Measurements from ENCODE around the gene SMIM41.

The SMIM41 gene

DNA sequence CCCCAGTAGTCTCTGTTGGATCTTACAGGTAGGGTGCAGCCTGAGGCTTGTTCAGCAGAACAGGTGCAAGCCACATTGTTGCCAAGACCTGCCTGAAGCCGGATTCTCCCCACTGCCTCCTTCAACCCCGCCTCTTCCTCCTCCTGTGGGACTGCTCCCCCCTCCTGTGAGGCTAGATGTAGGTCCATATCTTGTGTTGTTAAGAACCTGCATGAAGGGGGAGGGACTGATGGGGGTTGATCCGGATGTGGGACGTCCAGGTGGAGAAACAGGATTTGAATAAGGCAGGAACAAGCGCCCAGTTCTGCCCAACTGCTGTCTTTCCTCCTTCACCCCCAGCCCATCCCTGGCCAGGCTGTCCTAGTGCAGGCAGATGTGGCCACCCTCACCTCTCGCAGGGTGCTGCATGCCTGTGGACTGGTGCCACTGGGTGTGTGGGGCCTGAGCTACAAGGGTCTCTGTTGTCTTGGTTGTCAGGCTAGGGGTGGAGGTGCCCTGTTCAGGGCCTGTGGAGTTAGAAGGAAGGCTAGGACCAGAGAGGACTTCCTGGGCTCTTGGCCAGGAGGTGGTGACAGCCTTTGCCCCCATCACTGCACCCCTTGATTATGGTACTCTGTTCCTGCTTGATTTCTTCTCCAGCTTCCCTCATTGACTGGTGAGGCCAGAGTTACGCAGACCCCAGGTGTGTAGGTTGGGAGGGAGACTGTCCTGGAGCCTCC is 26.9 kb upstream of the SMIM41 start:
- no peak overlapping the region for H3K23ac ChIP-seq (ENCODE audit: low read length)
- no peak overlapping the region for H3K4me2 ChIP-seq (ENCODE audit: low read length)
- no peak overlapping the region for H3K4me3 ChIP-seq (ENCODE audit: low read depth, low read length)
- WGBS (ENCODE audit: extremely low coverage, insufficient coverage, insufficient read length), result no CpG with 5 or more reads among the region's 7 CpGs
- no peak overlapping the region for H4K8ac ChIP-seq (ENCODE audit: low read depth, low read length)
- H2AK5ac ChIP-seq (ENCODE audit: low read length), result no peak overlapping the region
- no peak overlapping the region for H2BK5ac ChIP-seq (ENCODE audit: low read depth, low read length, poor library complexity)
- H4K12ac ChIP-seq (ENCODE audit: low read depth, low read length), result no peak overlapping the region
- H3K79me2 ChIP-seq (ENCODE audit: control insufficient read depth, insufficient read depth, low read length, poor library complexity), result peaks cover 4% of the 10 kb centered on the region
- no peak overlapping the region for H2AFZ ChIP-seq (ENCODE audit: insufficient read depth, low read length, poor library complexity)
- peak in 1 of 2 donors; percentile 22 for DNase-seq
- no peak overlapping the region for H3K14ac ChIP-seq (ENCODE audit: low read length)
- no peak overlapping the region for H3K4ac ChIP-seq (ENCODE audit: low read depth, low read length)
- H3K9ac ChIP-seq (ENCODE audit: low read length), result no peak overlapping the region
- H2BK120ac ChIP-seq (ENCODE audit: insufficient read depth, low read length, poor library complexity), result no peak overlapping the region
- H3K18ac ChIP-seq (ENCODE audit: low read length), result no peak overlapping the region
- peaks cover under 1% of the 10 kb centered on the region for H3K9me3 ChIP-seq (ENCODE audit: insufficient read depth, low read depth, low read length)
- peaks cover 7 to 15% of the 10 kb centered on the region in 2 experiments for H3K4me1 ChIP-seq (ENCODE audit: control insufficient read depth in 1 of 2, insufficient read depth in 2 of 2, low read length in 2 of 2)
- H4K91ac ChIP-seq (ENCODE audit: low read depth, low read length), result no peak overlapping the region
- no peaks in the 10 kb centered on the region for H3K27me3 ChIP-seq (ENCODE audit: insufficient read depth, low read length)
- H3K79me1 ChIP-seq (ENCODE audit: low read length), result peaks cover 6% of the 10 kb centered on the region
- no peak overlapping the region for H2BK12ac ChIP-seq (ENCODE audit: low read length)
- peaks cover 22 to 33% of the 10 kb centered on the region in 2 experiments for H3K36me3 ChIP-seq (ENCODE audit: control insufficient read depth in 1 of 2, insufficient read depth in 2 of 2, low read length in 2 of 2)
- no peak overlapping the region for H3K27ac ChIP-seq (ENCODE audit: low read depth, low read length)

DNA sequence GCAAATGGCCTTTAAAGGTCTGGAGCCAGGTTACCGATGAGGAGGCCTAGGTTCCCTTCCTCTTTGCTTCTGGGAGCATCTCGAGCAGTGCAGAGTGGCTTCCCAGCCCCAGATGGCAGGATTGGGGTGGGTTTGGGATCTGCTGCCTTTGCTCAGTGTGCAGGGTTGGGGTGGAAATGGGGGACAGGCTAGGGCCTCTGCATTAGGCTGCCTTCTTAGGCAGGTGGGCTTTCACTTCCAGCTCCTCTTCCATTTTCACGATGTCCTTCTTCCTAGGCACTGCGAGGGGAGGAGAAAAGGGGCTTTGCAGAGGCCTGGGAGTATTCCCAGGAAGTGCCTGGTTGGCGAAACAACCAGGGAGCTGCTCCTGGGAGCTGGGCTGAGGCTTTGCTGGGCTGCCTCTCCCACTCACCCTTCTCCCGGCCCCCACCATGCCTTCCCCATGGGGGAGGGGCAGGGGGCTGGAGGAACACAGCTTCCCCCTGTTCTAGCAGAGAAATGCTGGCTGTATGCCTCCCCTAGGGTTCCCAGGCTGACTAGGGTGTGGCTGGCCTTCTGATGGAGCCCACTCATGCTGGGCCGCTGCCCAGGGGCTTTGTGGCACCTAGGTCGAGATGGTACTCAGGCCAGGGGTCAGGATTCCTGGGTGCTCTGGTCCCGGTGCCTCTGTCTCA is 25.8 kb upstream of the SMIM41 start:
- Histone ChIP-seq H2BK12ac (ENCODE audit: low read length) (no peak overlapping the region), H3K18ac (ENCODE audit: low read length) (no peak overlapping the region)

DNA sequence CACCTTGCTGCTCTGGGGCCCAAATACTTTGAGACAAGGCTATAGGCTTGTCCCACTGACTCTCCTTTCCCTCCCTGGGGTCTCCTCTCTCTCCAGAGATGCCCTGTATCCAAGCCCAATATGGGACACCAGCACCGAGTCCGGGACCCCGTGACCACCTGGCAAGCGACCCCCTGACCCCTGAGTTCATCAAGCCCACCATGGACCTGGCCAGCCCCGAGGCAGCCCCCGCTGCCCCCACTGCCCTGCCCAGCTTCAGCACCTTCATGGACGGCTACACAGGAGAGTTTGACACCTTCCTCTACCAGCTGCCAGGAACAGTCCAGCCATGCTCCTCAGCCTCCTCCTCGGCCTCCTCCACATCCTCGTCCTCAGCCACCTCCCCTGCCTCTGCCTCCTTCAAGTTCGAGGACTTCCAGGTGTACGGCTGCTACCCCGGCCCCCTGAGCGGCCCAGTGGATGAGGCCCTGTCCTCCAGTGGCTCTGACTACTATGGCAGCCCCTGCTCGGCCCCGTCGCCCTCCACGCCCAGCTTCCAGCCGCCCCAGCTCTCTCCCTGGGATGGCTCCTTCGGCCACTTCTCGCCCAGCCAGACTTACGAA is 25.2 kb upstream of the SMIM41 start:
- no CpG with 5 or more reads among the region's 21 CpGs for WGBS (ENCODE audit: extremely low coverage, insufficient coverage, insufficient read length)

More for the DNA sequence above, 25.8 kb upstream of the SMIM41 start:
- no CpG with 5 or more reads among the region's 9 CpGs for WGBS (ENCODE audit: extremely low coverage, insufficient coverage, insufficient read length)
- H2AK5ac ChIP-seq (ENCODE audit: low read length), result no peak overlapping the region
- H3K4me1 ChIP-seq (ENCODE audit: control insufficient read depth in 1 of 2, insufficient read depth in 2 of 2, low read length in 2 of 2), result peaks cover 7 to 15% of the 10 kb centered on the region in 2 experiments
- no peak overlapping the region for H4K12ac ChIP-seq (ENCODE audit: low read depth, low read length)
- H3K36me3 ChIP-seq (ENCODE audit: control insufficient read depth in 1 of 2, insufficient read depth in 2 of 2, low read length in 2 of 2), result peaks cover 23 to 33% of the 10 kb centered on the region in 2 experiments
- H3K4ac ChIP-seq (ENCODE audit: low read depth, low read length), result no peak overlapping the region
- no peak overlapping the region for H3K4me3 ChIP-seq (ENCODE audit: low read depth, low read length)
- no peak overlapping the region for H3K23ac ChIP-seq (ENCODE audit: low read length)
- no peak overlapping the region for H2BK120ac ChIP-seq (ENCODE audit: insufficient read depth, low read length, poor library complexity)
- DNase-seq, result no peak
- H3K79me2 ChIP-seq (ENCODE audit: control insufficient read depth, insufficient read depth, low read length, poor library complexity), result peaks cover 4% of the 10 kb centered on the region
- no peak overlapping the region for H3K4me2 ChIP-seq (ENCODE audit: low read length)
- no peak overlapping the region for H2BK5ac ChIP-seq (ENCODE audit: low read depth, low read length, poor library complexity)
- H3K79me1 ChIP-seq (ENCODE audit: low read length), result peaks cover 6% of the 10 kb centered on the region
- H4K91ac ChIP-seq (ENCODE audit: low read depth, low read length), result no peak overlapping the region
- H2AFZ ChIP-seq (ENCODE audit: insufficient read depth, low read length, poor library complexity), result no peak overlapping the region
- H3K9ac ChIP-seq (ENCODE audit: low read length), result no peak overlapping the region
- no peak overlapping the region for H3K27ac ChIP-seq (ENCODE audit: low read depth, low read length)
- H3K27me3 ChIP-seq (ENCODE audit: insufficient read depth, low read length), result no peaks in the 10 kb centered on the region
- H3K14ac ChIP-seq (ENCODE audit: low read length), result no peak overlapping the region
- no peaks in the 10 kb centered on the region for H3K9me3 ChIP-seq (ENCODE audit: insufficient read depth, low read depth, low read length)
- H4K8ac ChIP-seq (ENCODE audit: low read depth, low read length), result no peak overlapping the region

DNA sequence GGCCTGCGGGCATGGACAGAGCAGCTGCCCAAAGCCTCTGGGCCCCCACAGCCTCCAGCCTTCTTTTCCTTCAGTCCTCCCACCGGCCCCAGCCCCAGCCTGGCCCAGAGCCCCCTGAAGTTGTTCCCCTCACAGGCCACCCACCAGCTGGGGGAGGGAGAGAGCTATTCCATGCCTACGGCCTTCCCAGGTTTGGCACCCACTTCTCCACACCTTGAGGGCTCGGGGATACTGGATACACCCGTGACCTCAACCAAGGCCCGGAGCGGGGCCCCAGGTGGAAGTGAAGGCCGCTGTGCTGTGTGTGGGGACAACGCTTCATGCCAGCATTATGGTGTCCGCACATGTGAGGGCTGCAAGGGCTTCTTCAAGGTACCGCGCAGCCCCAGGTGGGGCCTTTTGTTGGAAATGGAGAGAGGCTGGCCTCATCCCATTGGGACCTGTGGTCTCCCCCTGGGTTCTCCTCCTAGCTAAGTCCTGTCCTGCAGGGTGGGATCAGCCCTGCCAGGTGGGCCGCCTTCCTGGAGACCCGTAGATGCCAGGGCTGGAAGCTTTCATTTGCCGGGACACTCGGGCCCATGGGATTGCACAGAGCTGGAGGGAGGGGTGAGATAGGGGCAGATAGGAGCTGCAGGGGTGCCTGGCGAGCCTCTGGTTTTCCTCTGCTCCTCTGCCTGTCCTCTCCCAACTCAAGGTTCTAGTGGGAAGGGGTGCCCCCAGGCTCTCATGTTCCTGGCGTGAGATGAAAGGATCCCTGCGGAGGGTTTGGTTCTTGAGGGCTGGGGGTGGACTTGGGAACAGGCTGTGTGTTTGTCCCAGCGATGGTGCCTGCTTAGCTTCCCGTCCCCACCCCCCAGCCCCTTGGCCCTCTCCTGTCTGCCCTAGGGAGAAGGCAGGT is 24.4 kb upstream of the SMIM41 start:
- no peak overlapping the region for H3K27ac ChIP-seq (ENCODE audit: low read depth, low read length)
- DNase-seq, result no peak
- no peaks in the 10 kb centered on the region for H3K27me3 ChIP-seq (ENCODE audit: insufficient read depth, low read length)
- H4K12ac ChIP-seq (ENCODE audit: low read depth, low read length), result no peak overlapping the region
- H3K4me2 ChIP-seq (ENCODE audit: low read length), result no peak overlapping the region
- H2AK5ac ChIP-seq (ENCODE audit: low read length), result no peak overlapping the region
- no peak overlapping the region for H2BK12ac ChIP-seq (ENCODE audit: low read length)
- H3K36me3 ChIP-seq (ENCODE audit: control insufficient read depth in 1 of 2, insufficient read depth in 2 of 2, low read length in 2 of 2), result peaks cover 27 to 36% of the 10 kb centered on the region in 2 experiments
- no peak overlapping the region for H2AFZ ChIP-seq (ENCODE audit: insufficient read depth, low read length, poor library complexity)
- no peak overlapping the region for H4K91ac ChIP-seq (ENCODE audit: low read depth, low read length)
- no CpG with 5 or more reads among the region's 21 CpGs for WGBS (ENCODE audit: extremely low coverage, insufficient coverage, insufficient read length)
- no peaks in the 10 kb centered on the region for H3K9me3 ChIP-seq (ENCODE audit: insufficient read depth, low read depth, low read length)
- H3K4me1 ChIP-seq (ENCODE audit: control insufficient read depth in 1 of 2, insufficient read depth in 2 of 2, low read length in 2 of 2), result peaks cover 6 to 12% of the 10 kb centered on the region in 2 experiments
- no peak overlapping the region for H3K4me3 ChIP-seq (ENCODE audit: low read depth, low read length)
- no peak overlapping the region for H2BK120ac ChIP-seq (ENCODE audit: insufficient read depth, low read length, poor library complexity)
- H3K23ac ChIP-seq (ENCODE audit: low read length), result no peak overlapping the region
- peaks cover 6% of the 10 kb centered on the region for H3K79me1 ChIP-seq (ENCODE audit: low read length)
- H3K14ac ChIP-seq (ENCODE audit: low read length), result no peak overlapping the region
- no peak overlapping the region for H3K9ac ChIP-seq (ENCODE audit: low read length)
- H4K8ac ChIP-seq (ENCODE audit: low read depth, low read length), result no peak overlapping the region
- H2BK5ac ChIP-seq (ENCODE audit: low read depth, low read length, poor library complexity), result no peak overlapping the region
- H3K4ac ChIP-seq (ENCODE audit: low read depth, low read length), result no peak overlapping the region
- H3K79me2 ChIP-seq (ENCODE audit: control insufficient read depth, insufficient read depth, low read length, poor library complexity), result peaks cover 4% of the 10 kb centered on the region
- H3K18ac ChIP-seq (ENCODE audit: low read length), result no peak overlapping the region

More for the DNA sequence above, 25.2 kb upstream of the SMIM41 start:
- H3K18ac ChIP-seq (ENCODE audit: low read length), result no peak overlapping the region
- H3K27ac ChIP-seq (ENCODE audit: low read depth, low read length), result no peak overlapping the region
- no peak overlapping the region for H2BK5ac ChIP-seq (ENCODE audit: low read depth, low read length, poor library complexity)
- H4K91ac ChIP-seq (ENCODE audit: low read depth, low read length), result no peak overlapping the region
- DNase-seq, result no peak
- H3K14ac ChIP-seq (ENCODE audit: low read length), result no peak overlapping the region
- no peak overlapping the region for H3K4me2 ChIP-seq (ENCODE audit: low read length)
- peaks cover 4% of the 10 kb centered on the region for H3K79me2 ChIP-seq (ENCODE audit: control insufficient read depth, insufficient read depth, low read length, poor library complexity)
- peaks cover 7 to 15% of the 10 kb centered on the region in 2 experiments for H3K4me1 ChIP-seq (ENCODE audit: control insufficient read depth in 1 of 2, insufficient read depth in 2 of 2, low read length in 2 of 2)
- no peak overlapping the region for H2AFZ ChIP-seq (ENCODE audit: insufficient read depth, low read length, poor library complexity)
- no peak overlapping the region for H4K12ac ChIP-seq (ENCODE audit: low read depth, low read length)
- no peak overlapping the region for H3K9ac ChIP-seq (ENCODE audit: low read length)
- H3K4ac ChIP-seq (ENCODE audit: low read depth, low read length), result no peak overlapping the region
- no peak overlapping the region for H3K23ac ChIP-seq (ENCODE audit: low read length)
- H3K4me3 ChIP-seq (ENCODE audit: low read depth, low read length), result no peak overlapping the region
- no peak overlapping the region for H2BK120ac ChIP-seq (ENCODE audit: insufficient read depth, low read length, poor library complexity)
- H2BK12ac ChIP-seq (ENCODE audit: low read length), result no peak overlapping the region
- H3K9me3 ChIP-seq (ENCODE audit: insufficient read depth, low read depth, low read length), result no peaks in the 10 kb centered on the region
- H3K27me3 ChIP-seq (ENCODE audit: insufficient read depth, low read length), result no peaks in the 10 kb centered on the region
- no peak overlapping the region for H4K8ac ChIP-seq (ENCODE audit: low read depth, low read length)
- peaks cover 27 to 36% of the 10 kb centered on the region in 2 experiments for H3K36me3 ChIP-seq (ENCODE audit: control insufficient read depth in 1 of 2, insufficient read depth in 2 of 2, low read length in 2 of 2)
- H3K79me1 ChIP-seq (ENCODE audit: low read length), result peaks cover 6% of the 10 kb centered on the region
- no peak overlapping the region for H2AK5ac ChIP-seq (ENCODE audit: low read length)

Data from trophoblast cell (in vitro differentiated cells and primary cell).